IMR-90 (cell line): ENCODE measurements around the gene RELL1. TPM values are rescaled to one million over a fixed set of nuclear protein-coding genes. Genes with fewer than 3 reads are reported as not detected.

Experiments used
- ATAC-seq: fragments of 200-7000 bp; cut with Tn5 transposase; 2 replicates; pipeline ENCODE4 v1.9.1; 2020; ENCODE audit warnings: low read depth, mild to moderate bottlenecking, moderate library complexity
- BruUV-seq: library from RNA; stranded (reverse); fragments of 400-500 nt; replicated peaks from 2 replicates; lab custom pipeline; 2021; lab: Mats Ljungman, UMichigan
- CTCF ChIA-PET: fragments of 300-600 bp; formaldehyde crosslinking; extraction: SDS; loops from one replicate; lab custom pipeline; 2021; ENCODE audit warnings: antibody characterized with exemption; lab: Yijun Ruan, JAX
- POLR2A ChIA-PET: fragments of 300-600 bp; sonication (Branson Sonifier 250); formaldehyde crosslinking; loops from one replicate; lab custom pipeline; 2022; ENCODE audit warnings: antibody characterized with exemption; ENCODE audit not compliant: unreplicated experiment; lab: Charles Lee
- DNase-seq: peaks from one replicate; pipeline ENCODE4 v3.0.0; 2013
- H2AFZ ChIP-seq: replicated peaks from 2 replicates; pipeline ENCODE3; 2013; ENCODE audit warnings: low read length, mild to moderate bottlenecking; ENCODE audit not compliant: poor library complexity
- H2AK5ac ChIP-seq: 2 replicates; pipeline ENCODE4 v1.6.1; 2013; ENCODE audit warnings: low read depth, low read length, inconsistent platforms
- H2AK9ac ChIP-seq: replicated peaks from 2 replicates; pipeline ENCODE3; 2013; ENCODE audit warnings: mild to moderate bottlenecking, low read depth, low read length, moderate library complexity; ENCODE audit not compliant: poor library complexity
- H2BK120ac ChIP-seq: 2 replicates; pipeline ENCODE4 v1.6.1; 2013; ENCODE audit warnings: low read depth, low read length, inconsistent platforms
- H2BK15ac ChIP-seq: 3 replicates; pipeline ENCODE4 v1.6.1; 2013; ENCODE audit warnings: low read depth, low read length, inconsistent platforms
- H2BK20ac ChIP-seq: 2 replicates; pipeline ENCODE4 v1.6.1; 2013; ENCODE audit warnings: low read depth, mild to moderate bottlenecking, inconsistent platforms, low read length, moderate library complexity
- H2BK5ac ChIP-seq: 2 replicates; pipeline ENCODE4 v1.6.1; 2013; ENCODE audit warnings: mild to moderate bottlenecking, low read depth, low read length, inconsistent platforms; ENCODE audit not compliant: poor library complexity, severe bottlenecking
- H3K14ac ChIP-seq: replicated peaks from 2 replicates; pipeline ENCODE4 v1.6.1; 2013; ENCODE audit warnings: low read depth, low read length, inconsistent platforms
- H3K18ac ChIP-seq: 2 replicates; pipeline ENCODE4 v1.6.1; 2013; ENCODE audit warnings: low read depth, low read length, control low read depth
- H3K23ac ChIP-seq: 2 replicates; pipeline ENCODE4 v1.6.1; 2013; ENCODE audit warnings: low read depth, low read length, inconsistent platforms
- H3K27ac ChIP-seq: 2 replicates; pipeline ENCODE4 v1.5.1; 2013; ENCODE audit warnings: mild to moderate bottlenecking, control low read depth, low read length; ENCODE audit not compliant: insufficient read depth
- H3K27me3 ChIP-seq: 2 replicates; pipeline ENCODE4 v1.6.1; 2013; ENCODE audit warnings: low read length; ENCODE audit not compliant: control insufficient read depth, insufficient read depth
- H3K36me3 ChIP-seq: 2 replicates; pipeline ENCODE4 v1.6.1; 2013; ENCODE audit warnings: low read length, mixed read lengths; ENCODE audit not compliant: control insufficient read depth, insufficient read depth
- H3K4ac ChIP-seq: 2 replicates; pipeline ENCODE4 v1.6.1; 2013; ENCODE audit warnings: low read depth, low read length, inconsistent platforms
- H3K4me1 ChIP-seq: 2 replicates; pipeline ENCODE4 v1.6.1; 2013; ENCODE audit warnings: low read length, mixed read lengths; ENCODE audit not compliant: control insufficient read depth, insufficient read depth
- H3K4me2 ChIP-seq: 2 replicates; pipeline ENCODE4 v1.6.1; 2013; ENCODE audit warnings: low read depth, mild to moderate bottlenecking, control low read depth, low read length, moderate library complexity
- H3K4me3 ChIP-seq: 2 replicates; pipeline ENCODE4 v1.5.1; 2013; ENCODE audit warnings: low read depth, mild to moderate bottlenecking, control low read depth, low read length, moderate library complexity; ENCODE audit not compliant: insufficient read depth
- H3K56ac ChIP-seq: 2 replicates; pipeline ENCODE4 v1.6.1; 2013; ENCODE audit warnings: low read length, inconsistent platforms; ENCODE audit not compliant: insufficient read depth; ENCODE audit errors: extremely low read depth
- H3K79me1 ChIP-seq, 2 experiments: 2 replicates each; pipeline ENCODE4 v1.6.1; 2013; ENCODE audit warnings: low read length in 2 of 2, inconsistent platforms in 1 of 2, low read depth in 1 of 2
- H3K9ac ChIP-seq: 2 replicates; pipeline ENCODE4 v1.6.1; 2013; ENCODE audit warnings: low read depth, low read length, control low read depth
- H3K9me1 ChIP-seq: 2 replicates; pipeline ENCODE4 v1.6.1; 2013; ENCODE audit warnings: low read length, inconsistent platforms; ENCODE audit not compliant: insufficient read depth
- H3K9me3 ChIP-seq: 2 replicates; pipeline ENCODE4 v1.6.1; 2013; ENCODE audit warnings: low read length; ENCODE audit not compliant: control insufficient read depth, insufficient read depth
- H4K20me1 ChIP-seq: 2 replicates; pipeline ENCODE4 v1.6.1; 2013; ENCODE audit warnings: low read length, inconsistent platforms; ENCODE audit not compliant: insufficient read depth
- H4K5ac ChIP-seq: 2 replicates; pipeline ENCODE4 v1.6.1; 2013; ENCODE audit warnings: mild to moderate bottlenecking, low read depth, low read length, control low read depth
- H4K8ac ChIP-seq, 2 experiments: 2 replicates each; pipeline ENCODE4 v1.6.1; 2013; ENCODE audit warnings: low read depth in 2 of 2, low read length in 2 of 2, control low read depth in 1 of 2, inconsistent platforms in 1 of 2
- H4K91ac ChIP-seq: 2 replicates; pipeline ENCODE4 v1.6.1; 2013; ENCODE audit warnings: low read depth, low read length, inconsistent platforms; ENCODE audit not compliant: insufficient read depth
- BHLHE40 ChIP-seq: fragments of 150-350 bp; IDR thresholded peaks from 2 replicates; pipeline ENCODE4 v1.6.1; 2016; ENCODE audit warnings: mild to moderate bottlenecking, low read depth, low read length
- NFE2L2 ChIP-seq: fragments of 150-350 bp; IDR thresholded peaks from 2 replicates; pipeline ENCODE4 v1.6.1; 2016; ENCODE audit warnings: low read depth, mild to moderate bottlenecking, low read length
- POLR2A ChIP-seq: IDR thresholded peaks from 2 replicates; pipeline ENCODE4 v1.6.1; 2012; ENCODE audit warnings: mild to moderate bottlenecking, low read depth, low read length
- RAD21 ChIP-seq: IDR thresholded peaks from 2 replicates; pipeline ENCODE4 v1.6.1; 2012; ENCODE audit warnings: low read length, improper control_type of control experiment
- WGBS, 2 experiments: methylation state at CpG; one replicate each; pipeline versions ENCODE4 v1.1.5 to v1.1.7; 2013; ENCODE audit warnings: missing lambda C conversion rate in 2 of 2; ENCODE audit not compliant: insufficient read length in 1 of 2; ENCODE audit errors: extremely low coverage in 2 of 2; 5-methylcytosine and 5-hydroxymethylcytosine counted together
- dilution Hi-C: fragments of 300-500 bp; cut with HindIII; formaldehyde crosslinking; loops from one replicate; pipeline ENCODE4 v1.14.3; 2018; ENCODE audit warnings: low sequenced_read_pairs; ENCODE audit not compliant: unreplicated experiment
- in situ Hi-C: fragments of 300-500 bp; cut with MboI; formaldehyde crosslinking; loops from 3 replicates; pipeline ENCODE4 v1.14.3; 2019; ENCODE audit warnings: low sequenced_read_pairs, inconsistent platforms, mixed read lengths
- intact Hi-C: fragments of 100-400 bp; cut with micrococcal nuclease; formaldehyde crosslinking; loops from 2 replicates; pipeline ENCODE4 v1.10.0; 2022
- polyA plus RNA-seq, 3 experiments: library from polyadenylated mRNA; depleted of rRNA; stranded (reverse); fragments of >200 nt; gene quantifications; 2 replicates each; pipeline ENCODE4 v1.2.3, GENCODE V29; 2012; ENCODE audit warnings: low replicate concordance in 1 of 3
- total RNA-seq: library from RNA; depleted of rRNA; stranded (reverse); fragments of >200 nt; gene quantifications from 2 replicates; pipeline ENCODE4 v1.2.3, GENCODE V29; 2012
- TF ChIP-seq, protein P1 (sequence below): fragments of 150-350 bp; IDR thresholded peaks from 2 replicates; pipeline ENCODE4 v1.6.1; 2017; ENCODE audit warnings: mild to moderate bottlenecking, antibody characterized with exemption, low read length, low read depth
- TF ChIP-seq, protein P2 (sequence below): fragments of 150-350 bp; IDR thresholded peaks from 2 replicates; pipeline ENCODE4 v1.6.1; 2016; ENCODE audit warnings: low read depth, mild to moderate bottlenecking, low read length, moderate library complexity, borderline replicate concordance

Gene RELL1
- total and polyA plus RNA-seq, 2 of the 4 experiments (the other 2 are of a cell fraction) = 6.8 to 39.6 TPM

DNA sequence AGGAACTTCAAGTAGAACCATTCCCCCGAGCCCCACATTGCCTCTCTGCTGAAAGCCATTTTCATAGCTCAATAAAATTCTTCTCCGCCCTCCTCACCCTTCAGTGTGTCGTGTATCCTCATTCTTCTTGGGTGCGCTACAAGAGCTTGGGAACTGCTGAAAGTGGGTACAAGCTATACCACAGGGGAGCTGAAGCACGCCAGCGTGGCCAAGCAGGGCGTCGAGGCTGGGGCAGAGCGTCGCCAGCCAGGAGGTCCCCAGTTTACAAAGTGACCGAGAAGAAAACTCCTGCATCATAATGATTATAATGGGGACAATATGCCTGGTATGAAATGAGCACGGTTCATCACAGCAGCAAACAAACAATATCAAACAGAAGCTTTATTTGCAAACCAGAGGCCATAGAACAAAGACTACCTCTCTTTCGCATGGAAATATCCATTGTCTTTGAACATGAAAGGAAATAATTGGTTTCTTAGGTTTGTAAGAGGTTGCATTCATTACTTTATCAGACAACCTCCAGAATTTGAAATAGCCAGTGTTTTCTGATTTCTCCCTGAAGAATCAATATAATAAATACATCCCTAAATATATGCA is 34.3 kb downstream of the RELL1 start:
- Histone ChIP-seq H3K23ac (no peak overlapping the region), H2BK5ac (no peak overlapping the region), H2BK15ac (no peak overlapping the region), H2AFZ (no peak overlapping the region), H3K9me1 (peaks cover 6% of the 10 kb centered on the region), H3K79me1 (peaks cover 34 to 49% of the 10 kb centered on the region in 2 experiments; a peak in 3 of 4 replicates), H3K27me3 (no peaks in the 10 kb centered on the region), H3K9ac (no peak overlapping the region), H2AK5ac (no peak overlapping the region), H4K20me1 (peaks cover 14% of the 10 kb centered on the region; the same call in 1 of the 2 replicates), H4K91ac (no peak overlapping the region), H3K4me3 (no peak overlapping the region), H3K18ac (no peak overlapping the region), H3K9me3 (peaks cover 4% of the 10 kb centered on the region; the same call in 1 of the 2 replicates), H4K5ac (no peak overlapping the region), H3K4me2 (no peak overlapping the region), H2BK120ac (no peak overlapping the region), H3K4me1 (peaks cover 9% of the 10 kb centered on the region), H3K27ac (no peak overlapping the region), H3K36me3 (peaks cover 3% of the 10 kb centered on the region), H3K14ac (no peak overlapping the region), H2BK20ac (no peak overlapping the region), H3K56ac (no peak overlapping the region), H2AK9ac (no peak overlapping the region), H3K4ac (no peak overlapping the region), H4K8ac (no peak overlapping the region)
- DNase-seq (no peak), ATAC-seq (no peak)
- intact Hi-C loops = no loop called here
- dilution Hi-C loops = no loop called here
- ChIA-PET CTCF (interaction anchor here (1.0 kb wide), 1 partner anchor 12 kb away, joined by 3 read pairs; no protein-coding TSS in a partner anchor), POLR2A (no interaction called here)
- BruUV-seq = no TSS peak
- 100% methylated on average over 1 of the region's 13 CpGs; no CpG with 5 or more reads in 1 of the 2 experiments for WGBS, 2 experiments
- in situ Hi-C loops = no loop called here
- TF ChIP-seq, protein P1, sequence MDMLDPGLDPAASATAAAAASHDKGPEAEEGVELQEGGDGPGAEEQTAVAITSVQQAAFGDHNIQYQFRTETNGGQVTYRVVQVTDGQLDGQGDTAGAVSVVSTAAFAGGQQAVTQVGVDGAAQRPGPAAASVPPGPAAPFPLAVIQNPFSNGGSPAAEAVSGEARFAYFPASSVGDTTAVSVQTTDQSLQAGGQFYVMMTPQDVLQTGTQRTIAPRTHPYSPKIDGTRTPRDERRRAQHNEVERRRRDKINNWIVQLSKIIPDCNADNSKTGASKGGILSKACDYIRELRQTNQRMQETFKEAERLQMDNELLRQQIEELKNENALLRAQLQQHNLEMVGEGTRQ = no peak
- TF ChIP-seq RAD21 (no peak), POLR2A (no peak), NFE2L2 (no peak), BHLHE40 (no peak)
- TF ChIP-seq, protein P2, sequence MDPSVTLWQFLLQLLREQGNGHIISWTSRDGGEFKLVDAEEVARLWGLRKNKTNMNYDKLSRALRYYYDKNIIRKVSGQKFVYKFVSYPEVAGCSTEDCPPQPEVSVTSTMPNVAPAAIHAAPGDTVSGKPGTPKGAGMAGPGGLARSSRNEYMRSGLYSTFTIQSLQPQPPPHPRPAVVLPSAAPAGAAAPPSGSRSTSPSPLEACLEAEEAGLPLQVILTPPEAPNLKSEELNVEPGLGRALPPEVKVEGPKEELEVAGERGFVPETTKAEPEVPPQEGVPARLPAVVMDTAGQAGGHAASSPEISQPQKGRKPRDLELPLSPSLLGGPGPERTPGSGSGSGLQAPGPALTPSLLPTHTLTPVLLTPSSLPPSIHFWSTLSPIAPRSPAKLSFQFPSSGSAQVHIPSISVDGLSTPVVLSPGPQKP = no peak
